Prostate gland (tissue), 2 donors: ENCODE results near the gene NCBP1. TPM values are rescaled to one million over a fixed set of nuclear protein-coding genes. Genes with fewer than 3 reads are reported as not detected.
"Not testable (repeated sequence)": the region's sequence is repeated elsewhere in the genome, so short reads cannot be mapped to it uniquely, and the experiment has no call there.

Source experiments
- DNase-seq: peaks from one replicate; pipeline ENCODE4 v3.0.0-alpha.2; 2019; ENCODE audit warnings: low spot score
- H3K27ac ChIP-seq, 2 donors: fragments of 200-600 bp; sonication (generic); 2 replicates each; pipeline ENCODE4 v1.5.1; 2017 to 2019
- H3K27me3 ChIP-seq: fragments of 200-600 bp; sonication (generic); replicated peaks from 2 replicates; pipeline ENCODE4 v1.5.1; 2019; ENCODE audit not compliant: insufficient read depth
- H3K36me3 ChIP-seq, 2 donors: fragments of 200-600 bp; sonication (generic); 1 replicate in 1 of 2; 2 replicates in 1 of 2; pipeline versions ENCODE4 v1.5.1 to v1.8.1; 2017 to 2019
- H3K4me1 ChIP-seq: fragments of 200-600 bp; sonication (generic); replicated peaks from 2 replicates; pipeline ENCODE4 v1.5.1; 2019
- H3K4me3 ChIP-seq, 2 donors: fragments of 200-600 bp; sonication (generic); 2 replicates each; pipeline ENCODE4 v1.5.1; 2017 to 2019
- H3K9me3 ChIP-seq: fragments of 200-600 bp; sonication (generic); 2 replicates; pipeline ENCODE4 v1.5.1; 2017
- POLR2A ChIP-seq: fragments of 450-650 bp; IDR thresholded peaks from one replicate; pipeline ENCODE4 v1.6.1; 2016; ENCODE audit warnings: antibody characterized with exemption, mild to moderate bottlenecking
- POLR2AphosphoS5 ChIP-seq: sonication (generic); formaldehyde crosslinking; IDR thresholded peaks from one replicate; pipeline ENCODE4 v1.6.1; 2017; ENCODE audit warnings: antibody characterized with exemption
- WGBS: methylation state at CpG from one replicate; pipeline ENCODE4 v1.1.5; 2018; 5-methylcytosine and 5-hydroxymethylcytosine counted together
- intact Hi-C: fragments of 100-400 bp; cut with DNase I; formaldehyde crosslinking; loops from one replicate; pipeline ENCODE4 v1.14.2; 2022
- total RNA-seq, 2 donors: library from RNA; depleted of rRNA; stranded (reverse); fragments of >200 nt; gene quantifications; one replicate each; pipeline ENCODE4 v1.1.0, GENCODE V29; 2016
- TF ChIP-seq, protein P1 (sequence below), 4 experiments: fragments of 200-600 bp in 2 of 4; fragments of 450-650 bp in 2 of 4; sonication (generic) in 2 of 4; IDR thresholded peaks; 1 replicate in 3 of 4; 2 replicates in 1 of 4; pipeline ENCODE4 v1.5.1; 2016 to 2019; ENCODE audit warnings: antibody characterized with exemption in 4 of 4, mild to moderate bottlenecking in 2 of 4, moderate library complexity in 2 of 4

The NCBP1 gene
- total RNA-seq, 2 donors from 2014 or later, result 18.1 to 18.3 TPM

DNA sequence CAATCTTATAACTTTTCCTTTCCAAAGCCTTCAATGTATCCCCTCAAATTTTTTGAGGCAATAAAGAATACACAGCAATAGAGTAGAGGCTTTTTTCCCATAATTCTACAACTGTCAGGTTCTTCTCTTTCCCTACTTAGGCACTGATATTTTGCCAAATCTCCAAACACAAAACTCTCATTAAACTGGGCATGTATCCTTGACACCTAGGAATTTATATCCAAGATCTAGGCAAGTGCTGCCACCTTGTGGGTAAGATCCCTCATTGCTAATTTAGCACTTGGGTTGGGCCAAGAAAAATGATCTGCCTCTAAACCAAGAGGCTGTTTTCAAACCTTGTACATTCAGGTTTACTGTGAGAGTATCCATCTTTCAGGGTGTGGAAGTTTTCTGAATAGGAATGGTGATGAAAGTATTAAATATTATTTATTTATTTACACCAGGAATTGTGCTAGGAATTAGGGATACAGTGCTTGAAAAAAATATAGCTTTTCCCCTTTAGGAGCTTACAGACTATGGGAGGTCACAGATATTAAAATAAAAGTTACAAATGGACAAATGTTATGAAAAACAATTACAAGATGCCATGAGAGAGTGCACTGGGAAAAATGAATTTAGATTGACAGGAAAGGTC lies 18.1 kb upstream of the NCBP1 start:
- TF ChIP-seq POLR2A (no peak), POLR2AphosphoS5 (peak; percentile 68)
- TF ChIP-seq, protein P1, sequence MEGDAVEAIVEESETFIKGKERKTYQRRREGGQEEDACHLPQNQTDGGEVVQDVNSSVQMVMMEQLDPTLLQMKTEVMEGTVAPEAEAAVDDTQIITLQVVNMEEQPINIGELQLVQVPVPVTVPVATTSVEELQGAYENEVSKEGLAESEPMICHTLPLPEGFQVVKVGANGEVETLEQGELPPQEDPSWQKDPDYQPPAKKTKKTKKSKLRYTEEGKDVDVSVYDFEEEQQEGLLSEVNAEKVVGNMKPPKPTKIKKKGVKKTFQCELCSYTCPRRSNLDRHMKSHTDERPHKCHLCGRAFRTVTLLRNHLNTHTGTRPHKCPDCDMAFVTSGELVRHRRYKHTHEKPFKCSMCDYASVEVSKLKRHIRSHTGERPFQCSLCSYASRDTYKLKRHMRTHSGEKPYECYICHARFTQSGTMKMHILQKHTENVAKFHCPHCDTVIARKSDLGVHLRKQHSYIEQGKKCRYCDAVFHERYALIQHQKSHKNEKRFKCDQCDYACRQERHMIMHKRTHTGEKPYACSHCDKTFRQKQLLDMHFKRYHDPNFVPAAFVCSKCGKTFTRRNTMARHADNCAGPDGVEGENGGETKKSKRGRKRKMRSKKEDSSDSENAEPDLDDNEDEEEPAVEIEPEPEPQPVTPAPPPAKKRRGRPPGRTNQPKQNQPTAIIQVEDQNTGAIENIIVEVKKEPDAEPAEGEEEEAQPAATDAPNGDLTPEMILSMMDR (IDR thresholded peaks at IDR 0.05), result peak; percentile 66 to 82 (median 80)
- Histone ChIP-seq H3K4me3 (no peak overlapping the region), H3K4me1 (no peaks in the 10 kb centered on the region), H3K9me3 (no peaks in the 10 kb centered on the region), H3K27me3 (no peaks in the 10 kb centered on the region), H3K36me3 (no peaks in the 10 kb centered on the region), H3K27ac (no peak overlapping the region)
- intact Hi-C loops, result loop anchor here (2.0 to 5.0 kb wide), 2 partner anchors 147 to 203 kb away; partner anchors contain the start of gene TDRD7
- peak; percentile 67 for DNase-seq

DNA sequence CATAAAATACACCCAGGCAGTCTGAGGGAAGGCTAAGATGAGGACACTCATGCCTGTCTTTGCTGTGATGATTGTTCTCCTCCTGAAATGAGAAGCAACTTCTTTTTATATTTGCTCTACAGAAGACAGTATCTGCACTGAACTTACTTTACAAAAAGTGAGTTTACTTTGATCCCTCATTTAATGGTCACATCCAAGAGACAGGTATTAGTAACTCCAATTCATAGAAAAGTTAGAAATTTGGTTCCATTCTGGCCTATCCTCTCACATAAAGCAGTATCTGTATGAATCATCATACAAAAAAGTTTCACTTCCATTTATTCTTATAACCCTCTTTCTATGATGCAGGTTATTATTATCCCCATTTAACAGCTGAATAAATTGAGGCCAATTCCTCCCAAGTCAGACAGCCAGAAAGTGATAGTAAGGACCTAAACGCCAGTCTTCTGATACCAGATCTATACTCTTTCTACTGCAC lies 15.6 kb upstream of the NCBP1 start:
- intact Hi-C loops, result loop anchor here (5.0 kb wide), 1 partner anchor 206 kb away; the partner anchor contains the start of gene TDRD7
- WGBS, result 98% methylated on average over 1 of the region's 1 CpG
- no peaks in the 10 kb centered on the region for H3K36me3 ChIP-seq
- H3K4me1 ChIP-seq, result no peaks in the 10 kb centered on the region
- TF ChIP-seq POLR2A (no peak), POLR2AphosphoS5 (no peak)
- TF ChIP-seq, protein P1 (IDR thresholded peaks at IDR 0.05), result no peak
- no peaks in the 10 kb centered on the region for H3K27me3 ChIP-seq
- no peak overlapping the region for H3K4me3 ChIP-seq
- H3K9me3 ChIP-seq, result no peaks in the 10 kb centered on the region
- no peak for DNase-seq
- H3K27ac ChIP-seq, result no peak overlapping the region

DNA sequence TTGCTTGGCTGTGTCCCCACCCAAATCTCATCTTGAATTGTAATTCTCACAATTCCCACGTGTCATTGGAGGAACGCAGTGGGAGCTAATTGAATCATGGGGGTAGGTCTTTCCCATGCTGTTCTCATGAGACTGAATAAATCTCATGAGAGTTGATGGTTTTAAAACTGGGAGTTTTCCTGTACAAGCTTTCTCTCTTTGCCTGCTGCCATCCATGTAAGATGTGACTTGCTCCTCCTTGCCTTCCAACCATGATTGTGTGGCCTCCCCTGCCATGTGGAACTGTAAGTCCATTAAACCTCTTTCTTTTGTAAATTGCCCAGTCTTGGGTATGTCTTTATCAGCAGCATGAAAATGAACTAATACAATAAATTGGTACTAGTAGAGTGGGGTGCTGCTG lies 13.6 kb upstream of the NCBP1 start:
- H3K4me3 ChIP-seq, DNase-seq, H3K4me1 ChIP-seq, H3K27me3 ChIP-seq, intact Hi-C loops, H3K36me3 ChIP-seq, H3K9me3 ChIP-seq, H3K27ac ChIP-seq: not testable (repeated sequence)
- 91% methylated on average over 2 of the region's 2 CpGs for WGBS

DNA sequence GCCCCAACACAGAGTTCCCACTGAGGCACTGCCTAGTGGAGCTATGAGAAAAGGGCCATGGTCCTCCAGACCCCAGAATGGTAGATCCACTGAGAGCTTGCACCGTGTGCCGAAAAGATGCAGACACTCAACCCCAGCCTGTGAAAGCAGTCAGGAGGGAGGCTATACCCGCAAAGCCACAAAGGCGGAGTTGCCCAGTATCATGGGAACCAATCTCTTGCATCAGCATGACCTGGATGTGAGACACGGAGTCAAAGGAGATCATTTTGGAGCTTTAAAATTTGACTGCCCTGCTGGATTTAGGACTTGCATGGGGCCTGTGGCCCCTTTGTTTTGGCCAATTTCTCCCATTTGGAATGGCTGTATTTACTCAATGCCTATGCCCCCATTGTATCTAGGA lies 11.1 kb upstream of the NCBP1 start:
- H3K36me3 ChIP-seq, H3K27me3 ChIP-seq, H3K4me1 ChIP-seq, H3K9me3 ChIP-seq, H3K4me3 ChIP-seq, H3K27ac ChIP-seq, intact Hi-C loops, DNase-seq: not testable (repeated sequence)
- WGBS, result 95% methylated on average over 5 of the region's 5 CpGs

DNA sequence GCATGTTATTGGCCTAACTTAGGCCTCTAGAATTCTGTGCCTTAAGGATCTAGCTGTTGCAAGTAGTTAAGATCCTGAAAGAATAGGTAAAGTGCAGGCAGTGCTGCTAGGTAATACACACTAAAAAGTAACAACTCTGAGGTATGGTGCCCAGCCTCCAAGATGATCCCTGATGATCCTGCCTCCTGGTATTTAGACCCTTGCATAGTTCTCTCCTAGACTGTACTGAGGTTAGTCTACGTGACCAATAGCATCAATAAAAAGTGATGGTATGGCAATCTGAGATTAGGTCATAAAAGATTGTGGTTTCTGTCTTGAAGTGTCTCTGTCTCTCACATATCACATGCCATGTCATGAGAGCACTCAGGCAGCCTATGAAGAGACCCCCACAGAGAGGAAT lies 9.7 kb upstream of the NCBP1 start:
- Histone ChIP-seq H3K27me3 (no peaks in the 10 kb centered on the region), H3K36me3 (no peaks in the 10 kb centered on the region), H3K4me3 (no peak overlapping the region), H3K9me3 (no peaks in the 10 kb centered on the region), H3K4me1 (no peaks in the 10 kb centered on the region), H3K27ac (no peak overlapping the region)
- intact Hi-C loops, result no loop called here
- DNase-seq, result no peak
- 95% methylated on average over 1 of the region's 1 CpG for WGBS
- TF ChIP-seq, protein P1 (IDR thresholded peaks at IDR 0.05), result no peak
- TF ChIP-seq POLR2AphosphoS5 (no peak), POLR2A (no peak)

DNA sequence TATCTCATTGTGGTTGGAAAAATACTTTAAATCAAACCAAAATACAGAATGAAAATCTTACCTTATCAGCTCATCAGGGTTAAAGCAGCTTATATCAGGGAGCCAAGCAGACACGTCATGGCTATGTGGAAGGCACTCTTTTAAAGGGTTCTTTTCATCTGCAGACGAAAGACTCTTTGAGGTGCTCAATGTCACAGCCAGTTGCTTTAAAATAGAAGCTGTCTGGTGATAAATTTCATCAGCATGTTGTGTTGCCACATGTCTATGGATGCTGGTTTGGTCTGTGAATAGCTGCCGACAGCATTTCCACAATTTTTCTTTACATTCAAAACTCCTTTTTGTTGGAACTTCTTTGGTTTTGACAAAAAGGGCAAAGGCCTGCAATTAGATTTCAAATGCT lies 8.0 kb upstream of the NCBP1 start:
- intact Hi-C loops, result no loop called here
- no peak for TF ChIP-seq POLR2A
- no peak for TF ChIP-seq POLR2AphosphoS5
- TF ChIP-seq, protein P1 (IDR thresholded peaks at IDR 0.05), result no peak
- no peaks in the 10 kb centered on the region for H3K4me1 ChIP-seq
- no peaks in the 10 kb centered on the region for H3K36me3 ChIP-seq
- no peak for DNase-seq
- 56% methylated on average over 3 of the region's 3 CpGs for WGBS
- no peak overlapping the region for H3K4me3 ChIP-seq
- H3K27ac ChIP-seq, result no peak overlapping the region
- no peaks in the 10 kb centered on the region for H3K9me3 ChIP-seq
- H3K27me3 ChIP-seq, result no peaks in the 10 kb centered on the region
